ENCODE data around the gene GRIP2.

The GRIP2 gene

GRCh38 chr3:14539742-14540491, at the start of gene GRIP2:
Gene GRIP2 (minus strand): TSS chr3:14540342. CDS start chr3:14540308, 34 bp downstream.
- DNase-seq: no peak

GRCh38 chr3:14588425-14589112, 48.4 kb upstream of the GRIP2 start:
- DNase-seq: no peak

DNA sequence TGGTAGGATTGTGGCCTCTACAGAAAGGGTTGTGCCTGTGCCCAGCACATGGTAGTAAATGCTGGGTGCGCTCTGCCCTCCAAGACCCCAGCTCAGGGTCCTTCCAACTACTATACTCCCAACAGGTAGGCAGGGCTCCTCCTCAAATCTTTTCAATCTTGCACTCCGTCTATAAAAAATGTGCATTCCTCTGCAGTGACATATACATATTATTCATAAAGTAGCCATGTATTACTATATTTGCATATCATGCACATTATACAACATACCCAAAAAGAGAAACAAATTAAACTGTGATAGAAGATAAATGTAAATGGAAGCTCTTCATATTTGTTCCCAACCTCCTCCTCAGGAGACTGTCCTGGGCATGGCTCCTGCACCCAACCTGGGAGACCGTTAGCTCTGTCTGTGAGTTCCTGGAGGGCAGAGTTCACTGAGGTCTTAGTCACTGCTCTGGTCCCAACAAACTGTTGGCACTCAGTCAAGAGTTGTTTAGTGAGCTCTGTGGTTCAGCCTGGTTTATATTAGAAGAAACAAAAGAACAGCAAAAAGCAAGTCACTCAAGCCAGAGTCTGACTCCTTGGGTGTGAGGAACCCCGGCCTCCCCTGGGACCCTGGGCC, 47.7 kb upstream of the GRIP2 start:
- DNase-seq: no peak

- DNase-seq: no peak
Observed at GRCh38 chr3:14586611-14587010, 46.5 kb upstream of the GRIP2 start.

GRCh38 chr3:14583548-14584091, 43.5 kb upstream of the GRIP2 start:
- DNase-seq: no peak

- DNase-seq: no peak
Observed at GRCh38 chr3:14582045-14582410, 41.9 kb upstream of the GRIP2 start.

GRCh38 chr3:14581334-14582044, 41.3 kb upstream of the GRIP2 start:
- no peak for DNase-seq

GRCh38 chr3:14577897-14578296, 37.8 kb upstream of the GRIP2 start:
- DNase-seq: no peak

DNA sequence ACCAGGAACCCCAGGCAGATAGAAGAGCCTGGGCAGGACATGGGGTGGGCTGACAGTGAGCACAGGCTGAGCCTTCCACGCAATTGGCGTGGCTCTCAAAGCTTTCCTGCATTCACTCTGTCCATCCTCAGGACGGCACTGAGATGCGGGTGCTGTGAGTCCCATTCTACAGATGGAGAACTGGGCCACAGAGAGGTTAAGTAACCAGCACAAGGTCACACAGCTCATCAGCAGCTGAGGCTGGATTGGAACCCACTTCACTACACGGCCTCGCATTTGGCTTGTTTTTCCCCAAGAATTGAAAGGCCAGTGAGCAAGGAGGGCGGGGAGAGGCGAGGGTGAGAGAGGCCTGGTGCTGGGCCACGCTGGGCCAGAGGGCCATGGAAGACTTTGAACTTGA, 36.0 kb upstream of the GRIP2 start:
- DNase-seq: no peak

DNA sequence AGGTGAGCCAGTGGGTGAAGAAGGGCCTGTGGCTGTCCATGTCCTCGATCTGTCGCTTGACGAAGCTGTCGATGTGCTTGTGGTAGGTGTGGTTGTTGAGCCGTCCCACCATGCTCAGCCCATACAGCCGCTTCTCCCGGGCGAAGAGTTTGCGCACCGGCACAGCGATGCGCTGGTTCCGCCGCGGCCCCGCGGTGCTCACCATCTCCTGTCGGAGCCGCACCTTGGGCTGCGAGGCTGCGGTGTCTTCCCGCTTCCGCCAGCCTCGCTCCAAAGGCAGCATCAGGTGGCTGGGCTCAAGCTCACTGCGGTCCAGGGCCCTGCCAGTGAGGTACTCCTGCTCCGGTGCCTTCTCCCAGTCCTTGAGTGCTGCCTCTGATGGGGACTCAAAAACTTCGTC, 34.0 kb upstream of the GRIP2 start:
- DNase-seq: no peak

- no peak for DNase-seq
Observed at GRCh38 chr3:14573706-14574105, 33.6 kb upstream of the GRIP2 start.

DNA sequence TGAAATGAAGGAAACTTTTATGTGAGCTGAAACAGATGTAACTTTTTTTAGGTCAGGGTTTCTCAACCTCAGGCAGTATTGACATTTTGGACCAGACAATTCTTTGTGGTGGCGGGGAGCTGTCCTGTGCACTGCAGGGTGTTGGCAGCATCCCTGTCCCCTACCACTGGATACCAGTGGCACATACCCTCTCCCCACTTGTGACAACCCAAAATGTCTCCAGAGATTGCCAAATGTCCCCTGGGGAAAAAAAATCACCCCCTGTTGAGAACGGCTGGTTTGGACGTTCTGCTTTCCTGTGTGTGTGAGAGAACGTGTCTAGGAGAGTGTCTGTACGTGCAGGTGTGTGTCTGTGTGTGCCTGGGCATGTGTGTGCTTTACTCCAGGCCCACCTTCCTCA, 30.7 kb upstream of the GRIP2 start:
- DNase-seq: no peak

DNA sequence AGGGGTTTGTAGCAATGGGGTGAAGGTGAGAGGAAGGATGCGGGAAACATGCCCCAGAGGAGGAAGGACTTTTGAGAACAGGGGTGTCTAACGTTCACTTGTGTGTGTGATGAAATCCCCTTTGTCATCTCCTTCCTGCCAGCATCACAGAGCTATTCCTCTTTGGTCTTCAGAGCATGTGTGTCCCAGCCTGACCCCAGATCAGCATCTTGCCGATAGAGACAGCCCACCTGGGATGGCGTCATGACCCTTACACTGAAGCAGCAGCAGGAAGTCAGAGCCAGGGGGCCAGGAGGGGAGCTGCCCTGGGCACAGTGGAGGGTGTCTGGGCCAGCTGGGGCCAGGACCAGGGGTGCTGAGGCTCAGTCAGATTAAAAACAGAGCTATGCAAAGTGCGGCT, 29.9 kb upstream of the GRIP2 start:
- DNase-seq: no peak

GRCh38 chr3:14569474-14570000, 29.4 kb upstream of the GRIP2 start:
- DNase-seq: no peak

GRCh38 chr3:14568269-14568668, 28.1 kb upstream of the GRIP2 start:
- DNase-seq: no peak

DNA sequence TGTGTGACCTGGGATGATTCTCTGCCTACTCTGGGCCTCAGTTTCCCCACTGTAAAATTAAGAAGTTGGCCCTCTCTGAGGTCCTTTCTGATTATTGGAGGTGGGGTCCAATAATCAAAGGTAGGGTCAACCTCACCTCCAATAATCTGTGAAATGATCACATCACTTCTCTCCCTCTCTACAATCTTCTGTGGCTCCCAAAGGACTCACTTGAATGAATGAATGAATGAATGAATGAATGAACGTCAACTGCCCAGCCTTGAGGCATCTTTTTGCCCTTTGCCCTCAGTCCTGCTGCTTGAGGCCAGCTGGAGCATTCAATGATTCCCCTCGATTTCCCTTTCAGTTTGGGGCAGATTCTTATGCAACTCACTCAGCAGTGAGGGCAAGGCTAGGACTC, 26.7 kb upstream of the GRIP2 start:
- DNase-seq: no peak

GRCh38 chr3:14565868-14566588, 25.9 kb upstream of the GRIP2 start:
- DNase-seq: no peak

DNA sequence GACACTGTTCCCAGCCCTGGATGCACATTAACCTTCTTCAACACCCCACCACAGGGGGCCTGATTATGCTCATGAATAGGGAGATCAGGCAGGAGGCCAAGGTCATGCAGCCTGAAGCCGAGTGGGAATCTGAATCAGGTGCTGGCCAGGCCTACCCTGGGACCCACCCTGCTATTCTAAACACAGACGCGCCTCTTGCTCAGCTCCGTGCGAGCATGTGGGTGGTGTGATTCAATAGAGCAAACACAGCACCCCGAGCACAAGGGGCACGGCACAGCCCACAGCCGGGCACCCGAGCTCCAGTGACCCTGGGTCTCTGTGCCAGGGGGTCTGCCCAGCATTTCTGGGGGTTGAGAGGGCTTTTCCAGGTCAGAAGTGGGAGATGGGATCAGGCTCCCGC, 24.6 kb upstream of the GRIP2 start:
- no peak for DNase-seq

- peak; percentile 6 for DNase-seq
Observed at GRCh38 chr3:14563946-14564539, 23.9 kb upstream of the GRIP2 start.

- no peak for DNase-seq
Observed at GRCh38 chr3:14562121-14562890, 22.2 kb upstream of the GRIP2 start.
